GM23248 (cell line): Measurements from ENCODE around the gene UTP15.

Experiments used
- EZH2 ChIP-seq: fragments of 200-600 bp; sonication (generic); IDR thresholded peaks from 2 replicates; pipeline ENCODE4 v1.6.1; 2018; ENCODE audit warnings: antibody characterized with exemption, mild to moderate bottlenecking; ENCODE audit not compliant: insufficient read depth, poor library complexity, severe bottlenecking
- EZH2phosphoT487 ChIP-seq: fragments of 200-600 bp; sonication (generic); IDR thresholded peaks from 2 replicates; pipeline ENCODE4 v1.6.1; 2018; ENCODE audit warnings: antibody characterized with exemption, moderate library complexity, mild to moderate bottlenecking, low read depth; ENCODE audit not compliant: insufficient read depth

DNA sequence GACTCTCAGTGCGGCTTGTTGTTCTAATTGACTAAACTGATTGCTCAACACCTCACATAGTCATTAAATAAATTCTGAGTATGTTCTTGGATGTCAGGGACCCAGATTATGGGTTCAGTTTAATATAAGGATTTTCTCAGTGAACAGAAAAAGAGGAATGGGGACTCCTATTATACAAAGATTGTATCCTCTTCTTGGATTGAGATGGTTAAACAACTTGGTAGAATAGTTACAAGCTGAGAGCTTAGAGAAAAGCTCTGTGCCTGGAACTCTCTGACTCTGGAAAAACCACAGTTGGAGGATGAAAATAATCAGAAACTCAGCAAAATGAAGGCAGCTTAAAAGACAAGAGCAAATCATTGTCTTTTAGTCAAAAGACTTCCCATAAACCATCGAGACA is 30.6 kb upstream of the UTP15 start:
- TF ChIP-seq EZH2 = no peak
- no peak for TF ChIP-seq EZH2phosphoT487
